ENCODE measurements around the gene RPL31.

The RPL31 gene

DNA sequence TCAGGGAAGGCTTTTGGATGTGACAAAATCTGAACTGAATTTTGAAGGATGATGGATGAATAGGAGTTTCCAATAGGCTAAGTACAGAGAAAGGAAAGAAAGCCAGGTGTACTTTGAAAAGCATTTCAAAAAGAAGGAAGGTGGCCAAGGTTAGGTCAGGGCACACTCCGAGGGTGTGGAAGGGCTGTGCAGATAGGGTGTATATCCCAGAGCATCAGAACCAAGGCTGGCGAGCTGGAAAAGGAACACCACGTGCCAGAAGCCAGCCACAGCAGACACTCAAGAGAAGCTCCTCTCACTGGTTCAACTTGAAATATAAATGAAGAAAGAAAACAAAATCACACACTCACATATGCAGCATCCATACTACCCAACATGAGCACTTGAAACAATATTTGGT lies 51.0 kb downstream of the RPL31 start:
- no peaks in the 10 kb centered on the region for H3K9me3 ChIP-seq (ENCODE audit: insufficient read depth, low read depth, low read length)
- H3K4me1 ChIP-seq (ENCODE audit: insufficient read depth, low read length): no peaks in the 10 kb centered on the region
- H3K27me3 ChIP-seq (ENCODE audit: insufficient read depth, low read length): no peaks in the 10 kb centered on the region
- H3K9ac ChIP-seq (ENCODE audit: low read depth, low read length): no peak overlapping the region
- no peak overlapping the region for H3K4me3 ChIP-seq (ENCODE audit: low read length)
- H3K27ac ChIP-seq (ENCODE audit: low read length): no peak overlapping the region
- H3K36me3 ChIP-seq (ENCODE audit: insufficient read depth, low read depth, low read length): peaks cover 19% of the 10 kb centered on the region; the same call in 1 of the 2 replicates
